HG02798 (cell line): ENCODE results near the gene FAM171A2.

Experiments
- ATAC-seq: cut with Tn5 transposase; IDR thresholded peaks from one replicate; pipeline ENCODE4 v1.9.1; 2021; ENCODE audit warnings: mild to moderate bottlenecking; ENCODE audit not compliant: unreplicated experiment, poor library complexity

FAM171A2 gene

DNA sequence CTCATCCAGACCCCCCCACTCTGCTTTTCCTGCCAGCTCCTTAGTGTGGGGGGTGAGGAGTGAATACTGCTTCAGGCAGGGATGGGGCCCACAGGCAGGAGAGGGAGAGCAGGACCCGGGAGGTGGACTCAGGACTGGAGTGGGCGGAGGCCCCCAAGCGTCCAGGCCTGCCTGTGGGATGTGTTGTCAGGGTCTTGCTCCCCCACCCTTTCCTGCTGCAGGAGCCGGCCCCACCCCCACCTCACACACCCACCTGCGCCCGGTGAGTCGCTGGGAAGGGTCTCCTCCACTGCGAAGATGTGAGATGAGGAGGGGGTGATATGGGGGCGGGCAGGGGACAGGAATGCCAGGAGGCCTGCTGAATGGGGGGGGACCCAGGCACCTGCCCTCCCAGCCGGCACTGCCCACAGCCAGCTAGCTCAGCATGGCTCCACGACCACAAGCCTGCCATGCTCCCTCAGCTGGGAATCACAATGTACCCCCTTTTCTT, 1.1 kb downstream of the FAM171A2 start:
- ATAC-seq: no peak

DNA sequence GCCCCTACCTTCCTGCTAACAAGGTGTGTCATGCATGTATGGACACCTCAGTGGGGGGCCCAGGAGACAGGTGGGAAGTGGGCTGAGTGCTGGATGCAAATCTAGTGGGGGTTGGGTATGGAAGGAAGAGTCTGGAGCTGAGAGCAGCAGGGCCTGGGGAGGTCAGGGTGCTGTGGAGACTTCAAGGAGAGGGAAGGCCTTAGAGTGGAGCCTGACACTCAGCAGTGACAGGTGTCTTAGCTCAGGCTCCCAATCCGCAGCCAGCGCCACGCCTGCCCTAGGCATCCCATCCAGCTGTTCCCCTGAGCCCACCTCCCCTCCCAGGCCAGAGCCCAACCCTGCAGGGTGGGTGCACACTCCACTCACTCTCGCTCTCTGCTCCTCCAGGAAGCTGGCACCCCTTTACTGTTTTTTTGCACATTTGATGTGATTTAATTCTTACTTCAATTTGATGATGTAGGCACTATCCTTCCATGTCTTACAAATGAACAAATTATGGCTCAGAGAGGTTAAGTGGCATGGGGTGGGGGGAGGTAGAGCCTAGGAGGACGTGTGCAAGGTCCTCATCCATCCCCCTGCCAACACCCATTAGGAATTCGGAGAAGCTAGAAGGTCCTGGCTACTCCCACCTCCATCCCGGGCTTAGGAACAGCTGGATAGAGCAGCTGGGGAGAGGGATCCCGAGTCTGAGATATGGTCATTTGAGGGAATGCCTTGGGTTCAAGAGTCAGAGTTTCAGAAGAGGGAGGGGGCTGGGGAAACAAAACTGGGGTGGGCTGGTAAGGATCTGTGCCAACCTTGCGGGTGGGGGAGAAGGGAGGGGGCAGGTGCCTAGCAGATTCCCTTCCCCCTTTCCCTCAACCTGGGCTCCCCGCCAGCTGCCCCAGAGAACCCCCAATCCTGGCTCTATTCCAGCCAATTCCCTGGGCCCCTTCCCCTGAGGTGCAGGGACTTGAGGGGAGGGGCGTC, 2.1 kb downstream of the FAM171A2 start:
- ATAC-seq: no peak

GRCh38 chr17:44360826-44361225, 2.8 kb downstream of the FAM171A2 start:
- ATAC-seq: no peak

GRCh38 chr17:44360144-44360533, 3.5 kb downstream of the FAM171A2 start:
- ATAC-seq: no peak

GRCh38 chr17:44359458-44360143, 4.1 kb downstream of the FAM171A2 start:
- ATAC-seq: no peak

DNA sequence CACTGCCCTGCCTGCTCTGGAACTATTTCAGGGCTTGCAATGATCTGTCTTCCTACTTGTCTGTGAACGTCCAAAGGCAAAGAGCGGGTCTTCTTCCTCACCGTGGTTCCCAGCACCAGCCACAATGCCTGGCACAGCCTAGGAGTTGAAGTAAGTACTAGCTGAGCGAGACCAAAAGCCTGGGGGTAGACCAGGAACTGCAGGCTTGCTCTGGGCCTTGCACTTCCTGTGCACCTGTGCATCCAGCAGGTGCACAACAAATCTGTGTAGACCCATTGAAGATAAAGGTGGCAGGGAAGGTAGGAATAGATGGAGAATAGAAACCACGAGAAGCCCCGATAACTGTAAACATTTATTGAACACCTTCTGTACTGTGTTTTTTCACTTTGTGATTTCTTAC, 4.6 kb downstream of the FAM171A2 start:
- ATAC-seq: no peak

- no peak for ATAC-seq
Observed at GRCh38 chr17:44358066-44358465, 5.6 kb downstream of the FAM171A2 start.

DNA sequence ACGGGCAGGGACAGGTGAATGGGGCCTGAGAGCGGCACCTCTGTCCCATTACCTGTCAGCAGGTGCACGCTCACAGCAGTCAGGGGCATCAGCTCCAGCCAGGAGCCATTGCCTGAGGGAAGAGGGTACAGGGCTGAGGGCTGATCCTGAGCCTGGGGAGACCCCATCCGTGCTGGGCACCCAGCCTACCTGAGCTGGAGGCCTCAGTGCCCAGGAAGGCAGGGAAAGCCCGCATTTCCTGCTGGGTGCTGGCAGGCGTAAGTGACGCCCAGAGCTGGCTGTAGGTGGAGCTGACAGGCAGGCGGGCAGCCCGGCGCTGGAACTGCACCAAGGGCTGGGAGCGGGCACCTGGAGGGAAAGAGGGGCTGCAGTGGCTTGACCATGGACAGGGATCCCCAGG, 7.4 kb downstream of the FAM171A2 start:
- no peak for ATAC-seq

- ATAC-seq: no peak
Observed at GRCh38 chr17:44355642-44356099, 8.0 kb downstream of the FAM171A2 start.

GRCh38 chr17:44354582-44355561, 8.8 kb downstream of the FAM171A2 start:
- no peak for ATAC-seq

- ATAC-seq: no peak
Observed at GRCh38 chr17:44353672-44354331, 9.9 kb downstream of the FAM171A2 start.

GRCh38 chr17:44352828-44353671, 10.6 kb downstream of the FAM171A2 start:
- no peak for ATAC-seq

- ATAC-seq: no peak
Observed at GRCh38 chr17:44351961-44352827, 11.5 kb downstream of the FAM171A2 start.

- no peak for ATAC-seq
Observed at GRCh38 chr17:44351464-44351863, 12.2 kb downstream of the FAM171A2 start.

DNA sequence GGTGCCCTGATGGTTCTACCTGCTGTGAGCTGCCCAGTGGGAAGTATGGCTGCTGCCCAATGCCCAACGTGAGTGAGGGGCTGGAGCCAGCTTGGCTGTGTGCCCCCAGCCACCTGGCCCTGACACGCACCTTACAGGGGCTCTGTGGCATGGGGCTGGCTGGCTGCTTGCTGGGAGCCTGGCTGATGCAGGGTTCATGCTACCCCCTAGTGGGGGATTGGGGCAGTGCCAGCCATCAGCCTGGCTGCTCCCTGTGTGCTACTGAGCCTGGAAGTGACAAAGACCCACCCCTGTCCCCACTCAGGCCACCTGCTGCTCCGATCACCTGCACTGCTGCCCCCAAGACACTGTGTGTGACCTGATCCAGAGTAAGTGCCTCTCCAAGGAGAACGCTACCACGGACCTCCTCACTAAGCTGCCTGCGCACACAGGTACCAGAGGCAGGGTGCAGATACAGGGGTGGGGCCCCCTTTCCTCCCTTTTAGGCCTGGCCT, 12.9 kb downstream of the FAM171A2 start:
- ATAC-seq: no peak

- no peak for ATAC-seq
Observed at GRCh38 chr17:44349553-44350070, 14.0 kb downstream of the FAM171A2 start.

GRCh38 chr17:44348988-44349364, 14.7 kb downstream of the FAM171A2 start:
- no peak for ATAC-seq
